Small intestine (tissue), 7 donors: ENCODE results near the gene ARFGAP1. TPM values are rescaled to one million over a fixed set of nuclear protein-coding genes. Genes with fewer than 3 reads are reported as not detected.
"Not testable (repeated sequence)": the region's sequence is repeated elsewhere in the genome, so short reads cannot be mapped to it uniquely, and the experiment has no call there.

ENCODE experiments used
- DNase-seq, 2 donors: peaks; one replicate each; pipeline versions ENCODE4 v3.0.0 to v3.0.0-alpha.2; 2013
- FAIRE-seq: peaks from 2 replicates; lab custom pipeline; 2012; peaks lifted over from hg19 to GRCh38; lab: Jason Lieb, UNC
- H3K27ac ChIP-seq, 3 donors: one replicate each; pipeline ENCODE4 v1.5.1; 2013; ENCODE audit warnings: low read length in 2 of 3, mild to moderate bottlenecking in 2 of 3, control low read depth in 1 of 3, inconsistent platforms in 1 of 3, low read depth in 1 of 3, moderate library complexity in 1 of 3
- H3K27me3 ChIP-seq, 3 donors: one replicate each; pipeline ENCODE4 v1.6.1; 2013; ENCODE audit warnings: low read length in 3 of 3, inconsistent platforms in 1 of 3; ENCODE audit not compliant: control insufficient read depth in 3 of 3, insufficient read depth in 3 of 3
- H3K36me3 ChIP-seq, 3 donors: one replicate each; pipeline ENCODE4 v1.6.1; 2013; ENCODE audit warnings: low read length in 3 of 3, inconsistent platforms in 1 of 3, low read depth in 1 of 3, mild to moderate bottlenecking in 1 of 3, moderate library complexity in 1 of 3; ENCODE audit not compliant: control insufficient read depth in 3 of 3, insufficient read depth in 2 of 3
- H3K4me1 ChIP-seq, 3 donors: one replicate each; pipeline ENCODE4 v1.6.1; 2013; ENCODE audit warnings: low read length in 2 of 3, inconsistent platforms in 1 of 3, low read depth in 1 of 3, mild to moderate bottlenecking in 1 of 3, moderate library complexity in 1 of 3; ENCODE audit not compliant: control insufficient read depth in 3 of 3, insufficient read depth in 2 of 3
- H3K4me3 ChIP-seq, 3 donors: one replicate each; pipeline ENCODE4 v1.5.1; 2013; ENCODE audit warnings: low read length in 3 of 3, control low read depth in 1 of 3, inconsistent platforms in 1 of 3, low read depth in 1 of 3, mild to moderate bottlenecking in 1 of 3, moderate library complexity in 1 of 3
- H3K9me3 ChIP-seq, 2 donors: one replicate each; pipeline ENCODE4 v1.6.1; 2013; ENCODE audit warnings: low read depth in 1 of 2, low read length in 1 of 2; ENCODE audit not compliant: control insufficient read depth in 2 of 2, insufficient read depth in 1 of 2
- WGBS, 3 donors: extraction: QIAGEN DNeasy Blood & Tissue Kit; methylation state at CpG; one replicate each; pipeline ENCODE4 v1.1.7; 2013; 5-methylcytosine and 5-hydroxymethylcytosine counted together
- polyA plus RNA-seq, 4 donors: library from polyadenylated mRNA; stranded (reverse) in 3 of 4; unstranded in 1 of 4; fragments of 200-250 nt in 3 of 4; fragments of 120-200 nt in 1 of 4; gene quantifications; one replicate each; pipeline versions ENCODE4 v1.2.1 to v1.2.3, GENCODE V29; 2013
- donor health status: healthy with polysubstance abuse.
- donor health status: control.
- donor health status: control.
- donor health status: Bipolar disorder and iron deficiency.
- donor health status: healthy.

The ARFGAP1 gene
- polyA plus RNA-seq, 4 donors = 70.9 to 117 (median 80.3) TPM

DNA sequence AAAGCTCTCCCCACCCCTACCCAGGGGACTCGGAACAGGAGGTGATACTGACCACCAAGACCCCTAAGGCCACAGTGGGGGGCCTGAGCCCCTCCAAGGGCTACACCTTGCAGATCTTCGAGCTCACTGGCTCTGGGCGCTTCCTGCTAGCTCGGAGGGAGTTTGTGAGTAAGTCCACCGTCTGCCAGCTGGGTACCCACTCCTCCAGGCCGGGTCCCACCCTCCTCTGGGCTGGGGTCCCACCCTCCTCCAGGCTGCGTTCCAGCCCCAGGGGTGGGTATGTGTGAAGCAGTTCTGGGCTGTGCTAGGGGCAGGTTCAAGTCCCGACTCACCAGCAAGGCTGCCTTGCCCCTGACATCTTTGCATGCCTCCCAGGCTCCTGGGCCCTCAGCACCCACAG lies 32.8 kb downstream of the ARFGAP1 start:
- no peaks in the 10 kb centered on the region for H3K9me3 ChIP-seq
- DNase-seq = no peak
- no peak overlapping the region for H3K27ac ChIP-seq
- no peak for FAIRE-seq
- H3K4me1 ChIP-seq = no peaks in the 10 kb centered on the region
- no peaks in the 10 kb centered on the region for H3K36me3 ChIP-seq
- H3K27me3 ChIP-seq = peaks cover 0 to 4% (median 0%) of the 10 kb centered on the region in 3 donors
- H3K4me3 ChIP-seq = no peak overlapping the region
- WGBS, 3 donors = 48 to 51% (median 50%) methylated on average over 8 of the region's 8 CpGs

DNA sequence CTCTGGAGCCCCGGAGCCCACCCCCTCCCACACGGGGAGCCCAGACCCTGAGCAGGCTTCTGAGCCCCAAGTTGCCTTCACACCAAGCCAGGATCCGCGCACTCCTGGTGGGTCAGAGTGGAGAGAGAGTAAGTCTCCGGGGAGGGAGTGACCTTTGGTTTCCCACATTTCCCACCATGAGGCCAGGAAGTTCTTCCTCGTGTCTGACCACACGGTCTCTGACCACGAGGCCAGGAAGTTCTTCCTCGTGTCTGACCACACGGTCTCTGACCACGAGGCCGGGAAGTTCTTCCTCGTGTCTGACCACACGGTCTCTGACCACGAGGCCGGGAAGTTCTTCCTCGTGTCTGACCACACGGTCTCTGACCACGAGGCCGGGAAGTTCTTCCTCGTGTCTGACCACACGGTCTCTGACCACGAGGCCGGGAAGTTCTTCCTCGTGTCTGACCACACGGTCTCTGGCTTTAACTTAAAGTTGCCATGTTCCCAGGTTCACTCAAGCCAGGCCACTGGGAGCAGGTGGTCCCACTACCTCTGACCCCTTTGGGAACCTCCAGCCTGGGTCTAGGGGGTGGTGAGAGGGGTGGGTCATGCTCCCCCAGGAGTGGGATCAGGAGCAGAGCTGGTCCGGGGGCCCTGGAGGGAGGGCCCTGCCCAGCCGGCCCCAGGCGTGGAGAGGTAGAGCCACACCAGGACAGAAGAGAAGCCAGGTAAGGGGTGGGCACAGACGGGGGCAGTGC lies 33.5 kb downstream of the ARFGAP1 start:
- H3K27me3 ChIP-seq, FAIRE-seq: not testable (repeated sequence)
- 71 to 81% (median 77%) methylated on average over 19 to 26 of the region's 30 CpGs for WGBS, 3 donors

DNA sequence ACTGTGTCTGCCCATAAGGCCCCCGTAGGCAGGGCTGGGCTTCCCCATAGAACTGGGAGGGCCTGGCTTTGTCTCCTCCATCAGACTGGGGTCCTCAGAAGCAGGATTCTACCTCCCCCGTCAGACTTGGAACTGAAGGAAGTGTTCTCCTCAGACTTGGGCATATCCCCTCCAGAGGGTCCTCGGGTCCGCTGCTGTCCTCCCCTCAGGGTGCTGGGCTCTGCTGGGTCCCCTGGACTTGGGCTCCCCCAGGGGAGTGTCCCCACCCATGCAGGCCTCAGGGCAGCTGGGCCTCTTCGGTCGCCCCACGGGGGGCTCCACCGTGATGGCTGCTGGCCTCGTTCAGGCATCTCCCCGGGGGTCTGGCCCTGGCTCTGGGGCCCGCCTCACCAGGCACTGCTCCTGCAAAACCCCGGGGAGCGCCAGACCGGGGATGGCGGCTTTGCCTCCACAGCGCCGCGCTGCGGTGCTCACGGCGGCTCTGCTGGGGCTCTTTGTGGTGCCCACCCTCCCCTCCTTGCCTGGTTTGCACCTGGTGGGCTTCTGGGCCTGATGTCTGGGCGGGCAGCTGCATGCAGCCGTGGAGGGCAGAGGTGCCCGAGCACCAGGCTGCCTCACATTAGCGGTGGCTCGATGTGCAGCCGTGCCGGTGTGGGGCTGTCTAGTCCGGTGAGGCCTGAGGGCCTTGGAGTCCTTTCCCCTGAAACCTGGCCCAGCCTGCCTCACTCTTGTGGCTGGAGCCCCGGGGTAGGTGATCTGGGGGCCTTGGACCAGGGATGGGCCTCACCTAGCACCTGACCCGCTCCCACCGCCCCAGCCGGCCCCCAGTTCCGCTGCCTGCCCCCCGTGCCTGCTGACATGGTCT lies 34.3 kb downstream of the ARFGAP1 start:
- H3K27ac ChIP-seq = no peak overlapping the region
- peaks cover 0 to 4% (median 0%) of the 10 kb centered on the region in 3 donors for H3K27me3 ChIP-seq
- WGBS, 3 donors = 83 to 85% (median 84%) methylated on average over 31 to 35 of the region's 35 CpGs
- no peaks in the 10 kb centered on the region for H3K9me3 ChIP-seq
- no peak overlapping the region for H3K4me3 ChIP-seq
- no peaks in the 10 kb centered on the region for H3K4me1 ChIP-seq
- FAIRE-seq (no peak), DNase-seq (no peak)
- no peaks in the 10 kb centered on the region for H3K36me3 ChIP-seq

More for the DNA sequence above, 33.5 kb downstream of the ARFGAP1 start:
- H3K4me3 ChIP-seq, H3K36me3 ChIP-seq, H3K9me3 ChIP-seq, DNase-seq, H3K4me1 ChIP-seq, H3K27ac ChIP-seq: not testable (repeated sequence)

DNA sequence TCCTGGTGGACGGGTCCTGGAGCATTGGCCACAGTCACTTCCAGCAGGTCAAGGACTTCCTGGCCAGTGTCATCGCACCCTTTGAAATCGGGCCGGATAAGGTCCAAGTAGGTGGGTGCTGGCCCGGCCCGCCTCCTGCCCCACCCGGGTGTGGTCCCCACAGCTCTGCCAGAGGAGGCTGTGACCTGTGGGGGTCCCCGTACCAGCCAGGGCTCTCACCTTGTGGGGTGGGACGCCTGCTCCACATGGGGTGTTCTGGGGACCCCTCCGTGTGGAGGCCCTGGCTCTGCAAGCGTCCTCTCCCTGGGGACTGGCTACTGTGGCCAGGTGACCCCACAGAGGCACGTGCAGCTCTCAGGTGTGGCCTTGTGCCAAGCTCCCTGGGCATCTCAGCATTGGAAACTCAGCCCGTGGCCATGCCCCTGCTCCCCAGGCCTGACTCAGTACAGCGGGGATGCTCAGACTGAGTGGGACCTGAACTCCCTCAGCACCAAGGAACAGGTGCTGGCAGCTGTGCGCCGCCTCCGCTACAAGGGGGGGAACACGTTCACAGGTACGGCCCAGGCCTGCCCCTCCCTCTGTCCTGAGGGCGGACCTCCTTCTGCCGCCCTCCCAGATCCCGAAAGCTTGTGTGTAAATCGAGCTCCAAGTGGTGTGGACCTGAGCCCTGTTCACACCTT lies 35.1 kb downstream of the ARFGAP1 start:
- Histone ChIP-seq H3K27me3 (peaks cover 0 to 4% (median 0%) of the 10 kb centered on the region in 3 donors), H3K36me3 (no peaks in the 10 kb centered on the region), H3K4me3 (no peak overlapping the region), H3K9me3 (no peaks in the 10 kb centered on the region), H3K4me1 (no peaks in the 10 kb centered on the region), H3K27ac (no peak overlapping the region)
- WGBS, 3 donors = 55 to 74% (median 56%) methylated on average over 23 of the region's 23 CpGs
- no peak for DNase-seq
- FAIRE-seq = no peak

DNA sequence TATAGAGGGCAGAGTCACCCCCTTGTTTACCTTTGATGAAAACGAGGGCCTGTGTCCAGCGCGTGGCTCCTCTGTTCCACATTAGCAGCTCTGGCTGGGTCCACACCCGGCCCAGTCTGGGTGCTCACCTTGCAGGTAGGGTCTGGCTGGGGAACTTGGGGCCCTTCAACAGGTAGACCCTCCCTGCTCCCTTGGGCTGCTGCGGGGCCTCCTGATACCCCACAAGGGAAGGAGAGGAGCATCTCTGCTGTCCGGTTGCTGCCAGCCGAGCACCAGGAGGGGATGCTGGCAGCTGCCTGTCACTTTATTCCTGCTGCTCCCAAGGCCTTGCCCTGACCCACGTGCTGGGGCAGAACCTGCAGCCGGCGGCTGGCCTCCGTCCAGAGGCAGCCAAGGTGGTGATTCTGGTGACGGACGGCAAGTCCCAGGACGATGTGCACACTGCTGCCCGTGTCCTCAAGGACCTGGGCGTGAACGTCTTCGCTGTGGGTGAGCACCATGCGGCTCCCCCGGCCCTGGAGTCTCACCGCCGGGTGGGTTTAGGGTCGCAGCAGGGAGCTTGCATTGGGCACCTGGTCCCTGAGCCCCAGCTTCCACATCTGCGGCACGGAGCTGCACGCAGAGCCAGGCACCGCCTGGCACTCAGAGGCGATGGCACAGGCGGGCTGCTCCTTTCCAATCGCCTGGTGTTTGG lies 35.8 kb downstream of the ARFGAP1 start:
- Histone ChIP-seq H3K27me3 (peaks cover 0 to 4% (median 0%) of the 10 kb centered on the region in 3 donors), H3K4me1 (no peaks in the 10 kb centered on the region), H3K9me3 (no peaks in the 10 kb centered on the region), H3K27ac (no peak overlapping the region), H3K36me3 (no peaks in the 10 kb centered on the region), H3K4me3 (no peak overlapping the region)
- no peak for DNase-seq
- WGBS, 3 donors = 66 to 82% (median 78%) methylated on average over 27 to 30 of the region's 30 CpGs
- no peak for FAIRE-seq

GRCh38 chr20:63309261-63310071 lies 36.9 kb downstream of the ARFGAP1 start:
- H3K27me3 ChIP-seq = peaks cover 0 to 4% (median 0%) of the 10 kb centered on the region in 3 donors
- no peak for FAIRE-seq
- H3K36me3 ChIP-seq = no peaks in the 10 kb centered on the region
- no peak overlapping the region for H3K27ac ChIP-seq
- DNase-seq = peak; percentile 8 to 51
- 44 to 53% (median 45%) methylated on average over 34 to 35 of the region's 35 CpGs for WGBS, 3 donors
- no peak overlapping the region for H3K4me3 ChIP-seq
- H3K4me1 ChIP-seq = no peaks in the 10 kb centered on the region
- no peaks in the 10 kb centered on the region for H3K9me3 ChIP-seq

DNA sequence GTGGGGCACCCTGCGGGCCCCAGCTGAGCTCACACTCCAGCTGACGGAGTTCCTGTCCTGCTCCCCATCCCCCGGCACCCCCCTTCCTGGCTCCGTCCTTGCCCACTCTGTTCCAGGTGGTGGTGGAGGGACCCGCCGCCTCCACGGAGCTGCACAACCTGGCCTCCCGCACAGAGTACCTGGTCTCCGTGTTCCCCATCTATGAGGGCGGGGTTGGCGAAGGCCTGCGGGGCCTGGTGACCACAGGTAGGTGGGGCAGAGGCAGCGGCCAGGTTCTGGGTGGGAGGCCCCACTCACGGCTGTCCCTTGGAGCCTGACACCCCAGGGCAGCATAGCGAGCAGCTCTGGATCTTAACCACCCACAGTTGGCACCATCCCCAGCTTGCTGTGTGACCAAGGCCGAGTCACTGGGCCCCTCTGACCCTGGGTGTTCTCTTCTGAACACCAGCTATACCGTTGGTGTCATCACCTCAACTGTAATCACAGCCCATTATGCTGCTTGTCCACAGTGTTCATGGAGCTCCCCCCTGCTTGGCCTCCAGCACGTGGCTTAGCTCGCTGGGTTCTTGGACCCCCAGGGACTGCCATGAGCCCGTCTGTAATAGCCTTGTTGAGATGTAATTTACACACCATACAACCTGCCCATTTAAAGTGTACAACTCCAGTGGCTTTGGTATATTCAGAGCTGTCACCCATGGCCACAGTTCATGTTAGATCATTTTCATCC lies 37.8 kb downstream of the ARFGAP1 start:
- H3K4me3 ChIP-seq = no peak overlapping the region
- H3K36me3 ChIP-seq = no peaks in the 10 kb centered on the region
- WGBS, 3 donors = 42 to 75% (median 60%) methylated on average over 19 to 20 of the region's 20 CpGs
- DNase-seq = no peak
- no peaks in the 10 kb centered on the region for H3K4me1 ChIP-seq
- H3K27me3 ChIP-seq = peaks cover 0 to 4% (median 0%) of the 10 kb centered on the region in 3 donors
- no peaks in the 10 kb centered on the region for H3K9me3 ChIP-seq
- H3K27ac ChIP-seq = no peak overlapping the region
- FAIRE-seq = no peak
